Measurements from ENCODE around the gene POLR1G. TPM values are rescaled to one million over a fixed set of nuclear protein-coding genes. Genes with fewer than 3 reads are reported as not detected.
"Not testable (repeated sequence)": the region's sequence is repeated elsewhere in the genome, so short reads cannot be mapped to it uniquely, and the experiment has no call there.

Gene POLR1G
- polyA plus RNA-seq, 4 donors, result 3.2 to 5.3 (median 4.1) TPM

DNA sequence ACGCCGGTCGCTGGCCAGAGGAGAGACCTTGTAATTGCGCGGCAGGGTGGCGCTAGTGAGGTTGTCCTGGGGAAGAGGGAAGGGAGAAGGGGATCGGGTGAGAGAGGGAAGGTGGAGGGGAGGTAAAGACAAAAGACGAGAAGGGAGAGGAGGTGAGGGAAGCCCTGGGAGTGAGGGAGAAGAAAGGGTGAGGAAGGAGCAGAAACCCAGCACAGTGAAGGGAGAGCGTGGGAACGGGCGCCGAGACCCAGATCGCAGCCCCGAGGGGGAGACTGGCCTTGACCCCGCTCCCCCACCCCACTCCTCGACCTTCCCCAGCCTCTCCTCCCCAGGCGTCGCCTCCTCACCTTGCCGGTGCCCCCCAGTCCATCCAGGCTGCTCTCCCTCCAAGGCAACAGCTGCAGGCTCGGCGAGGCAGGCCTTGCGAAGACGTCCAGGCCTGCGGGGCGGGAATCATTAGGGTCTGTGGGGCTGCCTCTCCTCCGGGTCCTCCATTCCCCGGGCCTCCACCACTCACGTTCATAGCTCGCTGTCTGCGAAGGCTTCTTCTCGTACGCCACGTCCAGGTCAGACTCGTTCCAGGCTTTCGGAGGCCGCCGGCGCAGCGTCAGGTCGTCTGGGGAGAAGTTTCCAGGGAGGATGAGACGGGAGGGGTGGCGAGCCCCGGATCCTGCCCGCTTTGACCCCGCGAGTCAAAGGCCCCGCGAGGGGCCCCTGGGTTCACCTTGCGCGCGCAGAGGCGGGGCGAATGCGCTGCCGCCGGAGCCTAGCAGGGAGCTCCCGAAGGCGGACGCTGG lies 10.4 kb upstream of the POLR1G start:
- no peak for DNase-seq (ENCODE audit: low read depth in 4 of 4, low spot score in 2 of 4)

DNA sequence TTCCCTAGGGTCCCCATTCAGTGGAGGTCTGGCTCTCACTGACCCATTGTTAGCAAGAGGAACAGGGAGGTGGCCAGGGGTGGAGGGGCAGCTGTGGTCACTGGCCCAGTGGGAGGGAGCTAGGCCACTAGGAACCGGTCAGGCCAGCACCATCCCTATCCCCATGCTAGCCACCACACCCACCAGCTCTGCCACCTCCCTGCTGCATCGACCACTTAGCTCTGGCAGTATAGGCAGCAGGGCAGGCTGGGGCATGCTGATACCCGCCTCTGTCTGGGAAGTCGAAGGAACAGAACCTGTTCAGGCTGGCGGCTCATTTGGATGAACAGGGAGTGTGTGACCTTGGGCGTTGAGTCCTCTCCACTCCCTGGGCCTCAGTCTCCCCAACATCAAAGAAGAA lies 6.3 kb upstream of the POLR1G start:
- DNase-seq (ENCODE audit: low read depth in 4 of 4, low spot score in 2 of 4), result no peak

DNA sequence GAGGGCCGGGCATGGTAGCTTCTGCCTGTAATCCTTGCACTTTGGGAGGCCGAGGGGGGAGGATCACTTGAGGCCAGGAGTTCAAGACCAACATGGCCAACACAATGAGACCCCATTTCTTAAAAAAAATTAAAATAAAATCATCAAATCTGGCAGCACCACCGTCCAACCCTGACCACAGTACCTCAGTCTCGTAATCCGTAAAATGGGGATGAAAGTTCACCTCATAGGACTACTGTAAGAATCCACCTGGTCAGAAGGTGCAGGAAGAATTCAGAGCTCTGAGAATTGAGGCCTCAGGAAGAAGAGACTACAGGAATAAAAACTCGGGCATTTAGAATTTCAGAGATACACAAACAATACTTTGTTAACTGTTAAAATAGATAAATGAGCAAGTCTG lies 4.6 kb upstream of the POLR1G start:
- no peak for DNase-seq (ENCODE audit: low read depth in 4 of 4, low spot score in 2 of 4)

DNA sequence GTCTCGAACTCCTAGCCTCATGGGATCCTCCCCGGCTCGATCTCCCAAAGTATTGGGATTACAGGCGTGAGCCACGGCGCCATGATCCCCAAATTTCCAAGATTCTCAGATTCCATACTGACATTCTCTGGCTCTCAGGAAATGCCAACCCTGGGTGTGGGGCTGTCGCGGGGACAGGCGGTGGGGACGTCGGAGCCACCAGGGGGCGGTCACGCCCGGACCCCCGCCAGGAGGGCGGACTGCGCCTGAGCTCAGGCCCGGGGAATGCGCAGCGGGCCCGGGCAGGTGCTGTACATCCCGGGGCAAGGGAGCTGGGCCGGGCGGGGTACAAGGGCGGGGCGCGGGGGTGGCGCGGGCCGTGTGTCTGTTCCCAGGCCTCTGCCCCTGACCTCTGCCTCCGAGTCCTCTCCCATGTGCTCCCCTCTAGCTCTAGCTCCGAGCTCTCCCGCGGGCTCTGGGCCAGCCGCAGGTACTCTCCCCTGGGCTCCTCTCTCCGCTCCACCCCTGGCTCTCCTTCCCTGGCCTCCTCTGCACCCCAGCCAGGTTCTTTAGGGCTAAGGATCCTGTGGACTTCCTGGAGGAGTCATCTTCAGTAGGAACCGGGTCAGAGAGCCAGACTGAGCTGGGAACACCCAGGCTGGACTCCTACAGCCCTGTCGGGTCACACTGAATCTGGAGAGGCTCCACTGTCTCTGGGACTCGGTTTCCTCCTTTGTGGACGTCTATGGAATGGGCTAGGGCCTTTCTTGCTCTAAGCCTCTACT lies 4.0 kb upstream of the POLR1G start:
- DNase-seq (ENCODE audit: low read depth in 4 of 4, low spot score in 2 of 4), result no peak

DNA sequence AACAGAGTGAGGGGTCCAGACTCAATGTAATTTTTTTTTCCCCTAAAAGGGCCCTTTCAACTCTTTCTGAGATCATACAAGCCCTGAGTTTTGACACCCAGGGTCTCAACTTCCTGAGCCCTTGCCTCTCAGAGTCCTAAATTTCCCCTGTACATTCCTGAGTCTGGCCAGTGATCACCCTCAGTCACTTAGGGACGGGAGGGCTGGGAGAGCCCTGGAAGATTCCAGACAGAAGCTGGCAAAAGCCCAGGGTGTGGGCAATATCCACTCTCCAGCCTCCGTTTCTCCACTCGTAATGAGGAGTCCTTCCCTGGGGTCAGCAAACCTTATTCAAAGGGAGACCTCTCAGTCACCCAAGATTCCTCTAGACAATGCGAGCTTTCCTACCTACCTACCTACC lies 3.2 kb upstream of the POLR1G start:
- no peak for DNase-seq (ENCODE audit: low read depth in 4 of 4, low spot score in 2 of 4)

DNA sequence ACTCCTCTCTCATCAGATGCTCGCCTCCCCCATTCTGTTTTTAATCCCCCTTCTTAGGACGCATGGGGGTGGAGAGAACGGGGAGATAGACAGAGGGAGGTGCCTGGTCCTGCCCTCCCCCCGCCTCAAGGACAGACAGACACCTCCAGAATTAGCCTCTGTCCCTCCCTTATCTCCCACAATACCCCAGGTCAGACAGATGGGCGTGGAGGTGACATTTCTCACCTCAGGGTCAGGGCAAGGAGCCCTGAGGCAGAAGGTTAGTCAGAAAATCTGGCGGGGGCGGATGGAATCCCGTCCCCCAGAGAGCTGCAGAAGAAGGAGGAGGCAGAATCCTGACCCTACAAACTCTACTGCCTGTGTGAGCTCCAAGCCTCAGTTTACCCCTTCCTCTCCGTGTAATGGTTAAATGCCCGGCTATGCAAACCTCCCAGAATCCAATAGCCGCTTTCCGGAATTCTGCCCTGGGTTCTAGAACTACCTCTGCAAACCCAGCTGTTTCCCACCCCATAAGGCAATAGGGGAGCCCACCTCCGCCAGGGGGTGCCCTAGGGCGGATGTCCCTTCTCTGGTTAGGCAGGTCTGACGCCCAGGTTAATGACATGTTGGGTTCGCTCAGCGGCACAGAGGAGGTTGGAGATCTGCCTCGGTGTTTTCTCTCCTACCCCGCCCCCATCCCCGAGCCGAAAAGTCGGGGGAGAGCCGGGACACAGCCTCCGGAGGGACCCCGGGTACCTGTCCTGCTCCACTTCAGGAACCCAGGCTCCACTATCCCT lies 2.5 kb upstream of the POLR1G start:
- no peak for DNase-seq (ENCODE audit: low read depth in 4 of 4, low spot score in 2 of 4)

DNA sequence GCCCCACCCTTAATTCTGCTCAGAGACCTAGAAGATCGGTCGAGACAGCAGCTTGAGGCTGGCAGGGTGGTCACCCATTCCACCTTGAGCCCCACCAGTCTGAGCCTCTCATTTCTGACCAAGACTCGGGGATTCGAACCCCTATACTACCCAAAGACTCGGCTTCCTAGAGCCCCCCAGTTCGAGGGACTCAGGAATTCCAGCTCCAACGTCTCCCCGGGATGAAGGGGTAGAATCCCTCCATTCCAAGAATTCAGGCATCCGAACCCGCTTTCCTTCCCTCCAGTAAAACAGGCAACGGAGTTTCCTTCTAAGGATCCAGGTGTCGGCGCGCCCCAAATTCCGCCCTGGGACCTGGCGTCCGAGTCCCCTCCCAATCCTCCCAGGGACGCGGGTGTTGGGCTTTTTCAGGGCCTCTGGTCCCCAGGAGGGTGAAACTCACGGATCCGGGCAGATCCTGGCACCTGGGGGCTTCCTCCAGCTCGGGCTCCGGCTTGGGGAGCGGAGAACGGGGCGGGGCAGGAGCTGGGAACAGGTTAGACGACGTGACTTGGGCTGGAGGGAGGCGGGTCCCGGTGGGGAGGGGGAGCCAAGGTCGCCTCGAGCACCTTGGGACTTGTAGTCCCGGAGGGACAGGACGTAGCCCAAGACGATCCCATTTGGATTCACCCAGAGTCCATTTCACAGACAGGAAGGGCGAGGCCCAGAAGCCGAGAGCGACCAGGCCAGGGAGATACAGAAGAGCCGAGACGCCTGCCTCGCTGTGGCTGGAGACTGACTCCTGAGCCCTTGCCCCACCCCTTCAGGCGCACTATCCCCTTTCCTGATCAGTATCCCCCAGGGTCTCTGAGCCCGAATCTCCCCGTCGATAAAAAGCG lies 1.6 kb upstream of the POLR1G start, which contains the start of gene PPP1R13L:
Gene PPP1R13L, minus strand, starts transcription at position 513 of the 878 bp plus-strand sequence. CDS start 6,751 bp downstream, outside the sequence.
- no peak for DNase-seq (ENCODE audit: low read depth in 4 of 4, low spot score in 2 of 4)

DNA sequence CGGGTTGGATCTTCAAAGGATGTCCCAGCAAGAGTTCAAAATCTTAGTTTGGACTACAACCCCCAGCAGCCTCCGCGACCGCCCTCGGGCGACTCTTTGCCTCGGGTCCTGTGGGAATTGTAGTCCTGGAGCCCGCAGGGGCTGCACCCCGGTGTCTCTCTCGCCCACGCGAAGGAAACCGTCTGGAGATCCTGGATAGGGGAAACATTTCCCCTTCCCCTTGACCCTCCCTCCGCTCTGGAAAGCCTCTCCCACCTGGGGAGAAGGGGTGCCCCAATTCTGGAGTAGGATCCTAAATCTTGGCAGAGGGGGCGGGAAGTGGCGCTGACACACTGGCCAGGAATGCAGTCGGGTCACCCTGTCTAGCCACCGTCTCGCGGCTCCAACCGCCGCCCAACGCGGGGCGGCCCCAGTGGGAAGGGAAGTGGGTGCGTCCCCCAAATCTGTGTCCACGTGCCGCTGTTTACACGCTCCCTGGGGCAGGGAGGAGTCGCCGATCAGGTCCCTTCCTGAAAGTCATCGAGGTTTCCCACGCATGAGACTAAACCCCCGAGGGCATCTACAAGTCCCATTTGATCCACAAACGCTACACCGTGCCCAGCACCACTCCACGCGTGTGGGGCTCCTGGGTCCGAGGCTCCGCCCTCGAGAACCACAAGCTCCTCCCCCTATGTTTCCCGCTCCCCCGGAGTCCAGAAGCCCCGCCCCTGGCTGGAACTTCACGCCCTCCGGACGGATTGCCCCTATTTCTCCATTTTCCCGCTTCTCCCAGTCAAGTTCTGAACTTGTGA lies 814 bp upstream of the POLR1G start:
- peak in 1 of 4 donors; percentile 68 for DNase-seq (ENCODE audit: low read depth in 4 of 4, low spot score in 2 of 4)

DNA sequence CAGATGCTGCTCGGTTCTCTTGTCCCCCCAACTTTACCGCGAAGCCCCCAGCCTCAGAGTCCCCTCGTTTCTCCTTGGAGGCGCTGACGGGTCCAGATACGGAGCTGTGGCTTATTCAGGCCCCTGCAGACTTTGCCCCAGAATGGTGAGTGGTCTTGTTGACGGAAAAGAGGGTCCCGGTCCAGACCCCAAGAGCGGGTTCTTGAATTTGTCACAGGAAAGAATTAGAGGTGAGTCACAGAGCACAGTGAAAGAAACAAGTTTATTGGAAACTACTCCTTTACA lies 589 bp downstream of the POLR1G start:
- no peak for DNase-seq (ENCODE audit: low read depth in 4 of 4, low spot score in 2 of 4)

DNA sequence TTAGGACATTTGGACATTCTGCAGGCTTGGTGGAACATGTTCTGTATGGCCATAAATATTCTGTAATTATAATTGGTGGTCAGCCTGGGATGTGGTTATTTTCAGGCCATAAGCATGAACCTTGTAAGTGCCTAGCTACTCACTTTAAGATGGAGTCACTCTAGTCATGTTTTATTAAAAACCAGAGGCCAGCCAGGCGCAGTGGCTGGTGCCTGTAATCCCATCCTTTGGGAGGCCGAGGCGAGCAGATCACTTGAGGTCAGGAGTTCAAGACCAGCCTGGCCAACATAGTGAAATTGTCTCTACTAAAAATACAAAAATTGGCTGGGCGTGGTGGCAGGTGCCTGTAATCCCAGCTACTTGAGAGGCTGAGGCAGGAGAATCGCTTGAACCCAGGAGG lies 1.1 kb downstream of the POLR1G start:
- not testable (repeated sequence) for DNase-seq (ENCODE audit: low read depth in 4 of 4, low spot score in 2 of 4)

DNA sequence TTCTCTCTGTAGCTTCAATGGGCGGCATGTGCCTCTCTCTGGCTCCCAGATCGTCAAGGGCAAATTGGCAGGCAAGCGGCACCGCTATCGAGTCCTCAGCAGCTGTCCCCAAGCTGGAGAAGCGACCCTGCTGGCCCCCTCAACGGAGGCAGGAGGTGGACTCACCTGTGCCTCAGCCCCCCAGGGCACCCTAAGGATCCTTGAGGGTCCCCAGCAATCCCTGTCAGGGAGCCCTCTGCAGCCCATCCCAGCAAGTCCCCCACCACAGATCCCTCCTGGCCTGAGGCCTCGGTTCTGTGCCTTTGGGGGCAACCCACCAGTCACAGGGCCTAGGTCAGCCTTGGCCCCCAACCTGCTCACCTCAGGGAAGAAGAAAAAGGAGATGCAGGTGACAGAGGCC lies 1.7 kb downstream of the POLR1G start:
- no peak for DNase-seq (ENCODE audit: low read depth in 4 of 4, low spot score in 2 of 4)

DNA sequence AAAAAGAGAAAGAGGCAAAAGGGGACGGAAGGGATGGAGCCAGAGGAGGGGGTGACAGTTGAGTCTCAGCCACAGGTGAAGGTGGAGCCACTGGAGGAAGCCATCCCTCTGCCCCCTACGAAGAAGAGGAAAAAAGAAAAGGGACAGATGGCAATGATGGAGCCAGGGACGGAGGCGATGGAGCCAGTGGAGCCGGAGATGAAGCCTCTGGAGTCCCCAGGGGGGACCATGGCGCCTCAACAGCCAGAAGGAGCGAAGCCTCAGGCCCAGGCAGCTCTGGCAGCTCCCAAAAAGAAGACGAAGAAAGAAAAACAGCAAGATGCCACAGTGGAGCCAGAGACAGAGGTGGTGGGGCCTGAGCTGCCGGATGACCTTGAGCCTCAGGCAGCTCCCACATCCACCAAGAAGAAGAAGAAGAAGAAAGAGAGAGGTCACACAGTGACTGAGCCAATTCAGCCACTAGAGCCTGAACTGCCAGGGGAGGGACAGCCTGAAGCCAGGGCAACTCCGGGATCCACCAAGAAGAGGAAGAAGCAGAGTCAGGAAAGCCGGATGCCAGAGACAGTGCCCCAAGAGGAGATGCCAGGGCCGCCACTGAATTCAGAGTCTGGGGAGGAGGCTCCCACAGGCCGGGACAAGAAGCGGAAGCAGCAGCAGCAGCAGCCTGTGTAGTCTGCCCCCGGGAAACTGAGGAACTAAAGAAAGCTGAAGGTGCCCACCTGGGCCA lies 2.5 kb downstream of the POLR1G start:
- no peak for DNase-seq (ENCODE audit: low read depth in 4 of 4, low spot score in 2 of 4)

DNA sequence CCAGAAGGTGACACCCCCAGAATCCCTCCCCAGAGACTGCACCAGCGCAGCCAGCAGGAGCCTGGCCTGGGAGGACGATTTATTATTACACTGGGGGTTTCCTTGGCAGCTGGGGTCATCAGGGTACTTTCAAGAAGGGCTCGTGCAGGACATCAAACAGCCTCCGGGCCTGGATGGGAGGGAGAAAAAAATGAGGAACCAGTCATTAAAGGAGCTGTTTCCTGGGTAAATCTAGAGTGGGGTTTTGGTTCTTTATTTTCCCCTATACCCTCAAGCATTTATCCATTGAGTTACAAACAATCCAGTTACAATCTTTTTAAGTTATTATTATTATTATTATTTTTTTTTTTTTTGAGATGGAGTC lies 3.1 kb downstream of the POLR1G start:
- DNase-seq (ENCODE audit: low read depth in 4 of 4, low spot score in 2 of 4), result no peak

DNA sequence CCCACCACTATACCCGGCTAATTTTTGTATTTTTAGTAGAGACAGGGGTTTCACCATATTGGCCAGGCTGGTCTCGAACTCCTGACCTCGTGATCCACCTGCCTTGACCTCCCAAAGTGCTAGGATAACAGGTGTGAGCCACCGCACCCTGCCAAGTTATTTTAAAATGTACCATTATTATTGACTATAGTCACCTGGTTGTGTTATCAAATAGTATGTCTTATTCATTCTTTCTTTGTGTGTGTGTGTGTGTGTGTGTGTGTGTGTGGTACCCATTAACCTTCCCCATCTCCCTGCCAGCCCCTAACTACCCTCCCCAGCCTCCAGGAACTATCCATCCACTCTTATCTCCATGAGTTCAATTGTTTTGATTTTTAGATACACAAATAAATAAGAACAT lies 3.9 kb downstream of the POLR1G start:
- DNase-seq (ENCODE audit: low read depth in 4 of 4, low spot score in 2 of 4), result not testable (repeated sequence)

DNA sequence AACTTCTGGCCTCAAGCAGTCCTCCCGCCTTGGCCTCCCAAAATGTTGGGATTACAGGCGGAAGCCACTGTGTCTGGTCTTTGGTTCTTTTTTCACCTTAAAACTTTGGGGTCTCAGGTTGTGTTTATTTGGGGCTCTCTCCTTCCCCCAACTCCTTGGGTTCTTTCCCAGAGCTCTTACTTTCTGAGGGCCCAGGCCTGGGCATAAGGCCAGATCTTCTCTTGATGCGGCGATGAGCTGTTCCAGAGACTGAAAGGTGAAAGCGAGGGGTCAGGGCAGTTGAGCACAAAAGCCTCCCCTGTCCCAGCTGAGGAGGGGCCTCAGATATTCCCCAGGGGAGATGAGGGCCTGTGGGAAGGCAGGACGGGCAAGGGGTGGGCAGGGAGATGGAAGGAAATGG lies 7.1 kb downstream of the POLR1G start:
- DNase-seq (ENCODE audit: low read depth in 4 of 4, low spot score in 2 of 4), result no peak

DNA sequence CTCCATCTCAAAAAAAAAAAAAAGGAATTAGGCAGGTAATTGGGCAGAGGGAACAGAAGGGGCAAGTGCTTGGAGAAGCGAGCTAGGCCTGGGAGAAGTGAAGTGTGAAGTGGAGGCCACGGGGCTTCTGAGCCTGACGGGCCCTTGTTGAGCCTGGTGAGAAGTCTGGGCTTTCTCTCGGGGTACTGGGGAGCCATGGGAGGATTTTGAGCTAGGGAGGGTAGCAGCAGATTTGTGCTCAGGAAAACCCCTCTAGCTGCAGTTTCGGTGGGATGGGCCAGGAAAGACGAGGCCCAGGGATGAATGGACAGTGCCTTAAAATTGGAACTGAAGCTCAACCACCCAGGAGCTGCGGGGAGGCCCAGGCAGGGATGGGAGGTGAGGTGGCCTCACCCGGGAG lies 8.0 kb downstream of the POLR1G start:
- no peak for DNase-seq (ENCODE audit: low read depth in 4 of 4, low spot score in 2 of 4)

DNA sequence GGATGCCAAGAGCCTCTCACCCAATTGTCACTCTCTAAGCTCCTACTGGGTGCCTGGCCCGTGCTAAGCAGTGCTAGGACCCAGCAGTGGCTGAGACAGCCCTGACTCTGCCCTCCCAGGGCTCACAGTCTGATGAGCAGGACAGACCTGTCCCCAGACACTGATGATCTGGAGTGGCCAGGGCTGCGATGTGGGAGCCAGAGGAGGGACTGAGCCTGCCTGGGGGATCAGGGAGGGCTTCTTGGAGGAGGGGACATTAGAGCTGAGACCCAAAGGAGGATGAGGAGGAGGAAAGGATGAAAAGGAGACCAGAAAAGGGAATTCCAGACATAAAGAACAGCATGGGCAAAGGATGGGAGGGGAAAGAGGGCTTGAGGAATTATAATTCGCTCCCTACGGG lies 10.7 kb downstream of the POLR1G start:
- DNase-seq (ENCODE audit: low read depth in 4 of 4, low spot score in 2 of 4), result no peak

DNA sequence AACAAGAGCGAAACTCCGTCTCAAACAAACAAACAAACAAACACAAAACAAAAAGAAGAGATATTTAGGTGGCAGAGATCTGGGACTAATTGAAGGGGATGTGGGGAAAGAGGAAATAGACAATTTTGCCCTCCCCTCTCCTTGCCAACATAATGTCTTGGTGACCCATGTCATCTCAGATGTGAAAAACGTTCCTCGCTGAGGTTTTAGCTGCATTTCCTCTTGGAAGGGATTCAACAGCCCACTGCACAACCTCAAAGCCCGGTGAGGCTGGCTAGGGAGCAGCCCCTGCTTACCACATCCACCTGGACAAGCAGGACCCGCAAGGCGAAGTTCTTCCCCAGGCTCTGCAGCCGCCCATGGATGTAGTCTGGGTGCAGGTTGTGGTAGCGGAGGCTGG lies 12.4 kb downstream of the POLR1G start:
- no peak for DNase-seq (ENCODE audit: low read depth in 4 of 4, low spot score in 2 of 4)

DNA sequence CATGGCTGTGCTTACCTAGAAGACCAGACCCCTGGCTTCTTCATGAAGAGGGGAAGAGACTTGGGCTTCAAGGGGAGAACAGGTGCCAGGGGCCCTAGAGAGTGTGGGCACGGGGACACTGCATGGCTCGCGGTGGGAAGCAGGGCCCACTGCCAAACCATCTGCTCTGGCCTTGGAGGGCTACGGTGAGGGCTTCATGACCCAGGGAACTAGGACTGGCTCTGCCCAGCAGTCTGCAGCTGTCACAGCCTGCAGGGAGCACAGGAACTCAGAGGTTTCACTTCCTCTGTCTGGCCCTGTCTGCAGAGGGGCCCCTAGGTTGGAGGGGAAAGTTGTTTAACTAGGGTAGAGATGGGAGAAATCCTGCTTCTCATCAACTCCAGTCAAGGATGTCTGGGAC lies 13.0 kb downstream of the POLR1G start:
- DNase-seq (ENCODE audit: low read depth in 4 of 4, low spot score in 2 of 4), result no peak

All from left renal cortex interstitium (tissue), 4 donors.